Medulla oblongata (tissue), 1 donor: Measurements from ENCODE around the gene HHAT.

ENCODE experiments used
- DNase-seq: peaks from one replicate; pipeline ENCODE4 v3.0.0-alpha.2; 2015; ENCODE audit errors: extremely low spot score

Gene HHAT

DNA sequence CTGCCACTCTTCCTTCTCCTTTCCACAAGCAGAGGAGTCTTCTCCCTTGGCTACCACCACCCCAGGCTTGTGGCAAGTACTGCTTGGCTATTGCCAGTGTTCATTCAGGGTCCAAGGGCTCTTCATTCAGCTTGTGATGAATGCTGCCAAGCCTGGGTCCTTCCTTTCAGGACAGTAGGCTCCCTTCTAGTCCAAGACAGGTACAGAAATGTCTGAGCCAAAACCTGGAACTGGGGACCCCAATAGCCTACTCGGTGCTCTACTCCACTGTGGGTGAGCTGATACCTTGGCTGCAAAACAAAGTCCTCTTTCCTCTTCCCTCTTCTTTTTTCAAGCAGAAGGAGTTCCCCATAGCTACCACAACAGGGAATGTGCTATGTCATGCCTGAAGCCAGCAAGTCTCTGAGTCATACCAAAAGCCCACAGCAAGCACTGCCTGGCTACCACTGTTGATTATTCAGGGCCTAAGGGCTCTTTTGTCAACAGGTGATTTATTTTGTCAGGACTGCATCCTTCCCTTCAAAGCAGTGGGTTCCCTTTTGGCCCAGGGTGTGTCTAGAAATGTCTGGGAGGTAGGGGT is 268.9 kb downstream of the HHAT start:
- peak; percentile 56 for DNase-seq

- peak; percentile 50 for DNase-seq
Observed at GRCh38 chr1:210598135-210598652, 269.5 kb downstream of the HHAT start.

DNA sequence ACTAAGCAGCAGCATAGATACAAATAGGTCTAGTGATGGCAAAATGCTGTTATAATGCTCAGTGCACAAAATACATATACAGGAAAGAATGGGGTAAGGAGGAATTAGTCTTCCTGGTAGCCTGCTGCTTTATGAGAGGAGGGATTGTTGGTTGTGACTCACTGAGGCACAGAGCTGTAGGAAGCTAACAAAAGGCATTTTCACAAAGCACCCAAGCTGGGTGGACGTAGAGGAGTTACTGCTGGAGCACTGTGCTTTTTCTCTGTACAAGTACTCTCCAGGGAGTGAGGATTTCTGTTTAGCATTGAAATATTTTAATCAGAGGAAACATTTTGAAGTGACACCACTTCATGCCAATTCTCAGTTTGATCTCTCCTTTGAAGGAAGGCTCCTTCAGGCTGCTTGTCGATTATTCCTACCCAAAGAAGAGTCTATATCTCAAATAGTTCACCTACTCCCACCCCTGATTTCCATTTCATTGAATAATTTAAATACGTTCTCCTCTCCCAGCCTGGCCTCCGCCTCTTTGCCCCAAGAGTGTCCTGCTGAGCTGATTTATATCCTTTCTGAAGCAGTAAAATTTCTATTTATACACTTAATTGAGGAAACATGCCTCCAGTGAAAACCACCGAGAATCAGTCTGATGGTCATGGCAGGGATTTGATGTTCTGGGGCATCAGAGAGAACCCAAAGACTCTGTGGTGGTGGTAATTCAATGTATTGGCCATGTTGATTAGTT is 271.9 kb downstream of the HHAT start:
- DNase-seq: peak; percentile 68

DNA sequence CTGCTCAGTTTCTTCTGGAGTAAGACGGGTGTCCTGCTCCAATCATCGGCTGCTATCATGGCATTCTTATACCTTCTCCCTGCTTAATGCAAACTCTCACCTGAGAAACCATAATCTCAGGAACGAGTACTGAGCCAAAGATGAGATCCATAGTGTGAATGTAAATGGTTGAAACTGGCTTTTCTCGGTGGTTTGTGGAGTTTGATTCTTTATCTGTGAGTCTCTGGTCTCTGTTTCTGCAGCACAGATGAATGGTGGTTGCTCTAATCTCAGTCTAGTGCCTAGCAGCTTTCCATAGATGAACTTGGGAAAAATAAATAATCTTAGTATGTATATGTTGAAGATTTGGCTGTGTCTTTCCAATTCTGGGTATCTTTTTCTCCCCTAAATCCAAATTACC is 274.4 kb downstream of the HHAT start:
- no peak for DNase-seq

DNA sequence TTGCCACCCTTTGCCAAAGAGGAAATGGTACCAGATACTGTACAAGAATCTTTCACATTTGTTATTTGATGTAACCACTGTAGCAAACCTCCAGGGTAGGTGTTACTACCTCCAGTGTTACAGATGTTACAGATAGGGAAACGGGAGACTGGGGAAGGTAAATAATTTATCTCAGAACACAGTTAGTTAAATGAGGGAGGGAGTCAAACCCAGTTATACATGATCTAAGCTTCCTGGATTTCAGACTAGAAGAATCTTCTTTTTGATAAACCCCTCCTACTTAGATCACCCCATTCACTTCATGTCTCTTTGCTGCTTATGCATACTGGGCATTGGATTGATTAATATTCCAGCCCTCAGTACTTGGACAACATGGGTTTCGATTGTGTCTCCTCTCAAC is 276.4 kb downstream of the HHAT start:
- DNase-seq: no peak

GRCh38 chr1:210607361-210607760 is 278.7 kb downstream of the HHAT start:
- DNase-seq: no peak

DNA sequence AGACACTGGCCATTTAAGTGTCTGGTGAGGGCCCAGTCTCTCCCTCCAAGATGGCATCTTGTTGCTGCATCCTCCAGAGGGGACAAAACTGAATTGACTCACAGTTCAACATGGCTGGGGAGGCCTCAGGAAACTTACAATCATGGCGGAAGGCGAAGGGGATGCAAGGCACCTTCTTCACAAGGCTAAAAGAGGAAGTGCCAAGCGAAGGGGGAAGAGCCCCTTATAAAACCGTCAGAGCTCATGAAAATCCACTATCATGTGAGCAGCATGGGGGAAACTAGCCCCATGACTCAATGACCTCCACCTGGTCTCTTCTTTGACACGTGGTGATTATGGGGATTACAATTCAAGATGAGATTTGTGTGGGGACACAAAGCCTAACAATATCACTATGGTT is 280.1 kb downstream of the HHAT start:
- no peak for DNase-seq

- DNase-seq: no peak
Observed at GRCh38 chr1:210616356-210616755, 287.7 kb downstream of the HHAT start.

GRCh38 chr1:210617293-210617692 is 288.6 kb downstream of the HHAT start:
- no peak for DNase-seq

- no peak for DNase-seq
Observed at GRCh38 chr1:210618369-210618768, 289.7 kb downstream of the HHAT start.

- no peak for DNase-seq
Observed at GRCh38 chr1:210620867-210621488, 292.3 kb downstream of the HHAT start.

GRCh38 chr1:210621712-210622111 is 293.0 kb downstream of the HHAT start:
- DNase-seq: no peak

DNA sequence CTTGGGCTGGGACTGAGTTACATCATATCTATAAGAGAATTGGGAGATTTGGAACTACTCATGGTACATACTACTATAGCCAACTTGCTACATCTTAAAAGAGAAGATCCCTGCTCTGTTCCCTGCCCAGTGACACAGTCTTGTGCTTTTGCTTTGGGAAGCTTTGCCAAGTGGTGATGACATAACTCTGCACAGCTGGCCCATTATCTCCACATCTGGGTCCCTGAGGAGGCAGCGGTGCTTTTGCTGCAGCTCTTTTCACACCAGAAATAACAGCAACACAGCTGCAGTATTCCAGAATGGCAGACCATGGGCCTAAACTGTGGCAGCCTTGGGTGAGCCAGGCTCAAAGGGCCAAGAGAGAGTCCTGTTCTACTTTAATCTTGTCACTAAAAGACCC is 296.0 kb downstream of the HHAT start:
- DNase-seq: peak; percentile 41

DNA sequence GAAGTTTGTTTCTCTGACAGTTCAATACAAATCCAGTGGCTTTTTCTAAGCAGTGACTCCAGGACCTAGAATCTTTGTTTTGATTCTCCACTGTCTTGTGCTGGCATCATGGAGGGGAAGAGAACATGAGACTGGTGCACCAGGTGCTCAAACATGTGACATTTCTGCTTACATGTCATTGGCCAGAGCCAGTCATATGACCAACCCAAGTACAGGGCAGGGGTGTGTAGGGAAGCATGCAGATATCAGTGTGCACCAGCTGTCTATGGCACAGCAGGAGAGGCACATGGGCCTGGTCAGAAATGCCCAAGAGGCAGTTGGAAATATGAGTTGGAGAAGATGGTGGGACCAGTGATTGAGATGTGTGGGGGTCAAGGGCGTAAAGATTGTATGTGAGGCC is 297.0 kb downstream of the HHAT start:
- no peak for DNase-seq

DNA sequence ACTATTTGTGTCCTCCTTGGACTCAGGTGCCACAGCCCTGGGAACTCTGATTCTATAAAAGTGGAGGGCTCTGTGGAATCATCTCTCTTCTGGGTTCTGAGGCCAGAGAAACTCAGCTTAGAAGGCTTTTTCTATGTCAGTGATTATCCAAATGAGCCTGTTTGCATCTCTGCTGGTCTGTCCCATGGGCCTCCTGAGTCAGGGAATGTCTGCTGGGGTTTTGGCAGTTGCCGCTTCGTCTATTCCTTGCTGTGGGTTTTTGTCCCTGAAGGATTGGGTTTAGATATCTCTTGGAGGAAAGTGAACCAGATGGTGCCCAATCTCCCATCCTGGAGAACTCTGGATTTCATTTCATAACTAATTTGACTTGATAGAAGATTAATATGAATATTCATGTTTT is 297.6 kb downstream of the HHAT start:
- DNase-seq: no peak

DNA sequence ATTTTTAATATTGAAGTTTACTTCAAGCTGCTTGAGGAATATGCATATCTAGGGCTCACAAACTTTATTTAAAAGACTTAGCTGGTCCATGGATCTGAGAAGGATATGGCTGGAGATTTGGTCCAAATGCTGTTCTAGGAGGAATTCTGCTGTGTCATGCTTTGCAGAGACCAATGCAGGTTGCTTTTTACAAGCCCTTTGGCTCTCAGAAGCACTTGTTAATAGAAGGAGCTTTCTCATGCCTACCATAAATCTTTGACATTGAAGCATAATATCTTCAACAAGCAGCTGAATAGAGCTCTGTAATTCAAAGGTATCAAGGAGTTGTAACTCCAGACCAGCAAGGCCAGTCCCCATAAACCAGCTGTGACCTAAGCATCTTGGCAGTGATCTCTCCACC is 299.1 kb downstream of the HHAT start:
- DNase-seq: no peak

DNA sequence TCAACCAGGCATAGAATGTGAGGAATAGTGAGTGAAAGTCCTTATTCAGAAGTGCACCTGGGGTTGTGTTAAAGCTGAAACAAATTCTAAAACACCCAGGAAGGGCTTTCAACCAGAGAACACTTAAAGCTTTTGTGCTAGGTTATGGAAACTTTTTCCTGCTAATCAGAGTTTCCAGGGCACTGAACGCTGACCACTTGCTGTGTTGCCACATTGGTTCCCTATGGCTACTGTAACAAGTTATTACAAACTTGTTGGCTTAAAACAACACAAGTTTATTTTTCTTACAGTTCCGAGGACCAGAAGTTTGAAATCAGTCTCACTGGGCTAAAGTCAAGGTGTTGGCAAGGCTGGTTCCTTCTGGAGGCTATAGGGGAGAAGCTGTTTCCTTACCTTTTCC is 300.6 kb downstream of the HHAT start:
- no peak for DNase-seq

- DNase-seq: peak; percentile 44
Observed at GRCh38 chr1:210631399-210631798, 302.7 kb downstream of the HHAT start.

- no peak for DNase-seq
Observed at GRCh38 chr1:210633140-210633539, 304.4 kb downstream of the HHAT start.

DNA sequence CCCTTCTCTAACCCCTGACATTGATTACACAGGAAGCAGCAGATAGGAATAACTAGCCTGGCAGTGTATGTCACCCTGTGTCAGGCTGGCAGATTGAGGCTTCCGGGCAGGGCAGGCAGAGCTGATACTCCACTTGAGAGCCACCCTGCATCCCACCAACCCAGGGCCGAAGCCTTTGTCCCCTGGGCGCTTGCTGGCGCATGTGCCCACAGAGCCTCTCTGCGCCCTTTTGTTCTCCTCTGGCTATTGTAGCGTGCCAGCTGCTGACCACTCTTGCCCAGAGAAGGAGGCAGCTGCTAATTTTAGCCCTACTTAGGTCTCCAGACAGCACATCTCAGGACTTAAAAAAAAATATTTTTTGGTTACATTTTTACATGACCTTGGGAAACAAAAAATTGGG is 304.9 kb downstream of the HHAT start:
- peak; percentile 69 for DNase-seq

GRCh38 chr1:210635108-210635507 is 306.4 kb downstream of the HHAT start:
- DNase-seq: no peak

DNA sequence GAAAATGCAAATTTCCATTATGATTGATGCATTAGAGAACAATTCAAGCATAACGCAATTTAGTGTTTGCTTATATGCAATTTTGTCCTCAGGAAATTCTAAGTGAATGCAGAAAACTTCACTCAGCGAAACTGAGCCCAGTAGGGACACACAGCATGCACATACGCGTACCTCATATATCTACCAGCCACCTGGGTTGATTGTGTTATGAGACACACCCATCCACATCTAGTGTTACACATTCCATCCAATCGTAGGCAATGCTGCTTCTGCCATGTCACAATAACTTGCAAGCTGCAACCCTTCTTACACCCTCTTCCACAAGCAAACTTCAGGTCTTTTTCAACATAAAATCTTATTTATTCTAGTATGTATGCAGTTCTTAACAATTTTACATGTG is 312.9 kb downstream of the HHAT start:
- no peak for DNase-seq
